HG02763 (cell line): ENCODE data around the gene CALHM4.
A peak's percentile ranks its signal among the peaks of the same experiment; 100 is the strongest.

Experiments used
- ATAC-seq: cut with Tn5 transposase; IDR thresholded peaks from one replicate; pipeline ENCODE4 v1.9.1; 2021; ENCODE audit warnings: mild to moderate bottlenecking, moderate library complexity; ENCODE audit not compliant: unreplicated experiment

Gene CALHM4, protein sequence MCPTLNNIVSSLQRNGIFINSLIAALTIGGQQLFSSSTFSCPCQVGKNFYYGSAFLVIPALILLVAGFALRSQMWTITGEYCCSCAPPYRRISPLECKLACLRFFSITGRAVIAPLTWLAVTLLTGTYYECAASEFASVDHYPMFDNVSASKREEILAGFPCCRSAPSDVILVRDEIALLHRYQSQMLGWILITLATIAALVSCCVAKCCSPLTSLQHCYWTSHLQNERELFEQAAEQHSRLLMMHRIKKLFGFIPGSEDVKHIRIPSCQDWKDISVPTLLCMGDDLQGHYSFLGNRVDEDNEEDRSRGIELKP

GRCh38 chr6:116553451-116553850, at the start of gene CALHM4:
Gene CALHM4 (plus strand): TSS chr6:116553751. CDS start chr6:116553794, 43 bp downstream.
- no peak for ATAC-seq

- ATAC-seq, result no peak
These were observed 46.2 kb upstream of the CALHM4 start for GRCh38 chr6:116507324-116507723.

DNA sequence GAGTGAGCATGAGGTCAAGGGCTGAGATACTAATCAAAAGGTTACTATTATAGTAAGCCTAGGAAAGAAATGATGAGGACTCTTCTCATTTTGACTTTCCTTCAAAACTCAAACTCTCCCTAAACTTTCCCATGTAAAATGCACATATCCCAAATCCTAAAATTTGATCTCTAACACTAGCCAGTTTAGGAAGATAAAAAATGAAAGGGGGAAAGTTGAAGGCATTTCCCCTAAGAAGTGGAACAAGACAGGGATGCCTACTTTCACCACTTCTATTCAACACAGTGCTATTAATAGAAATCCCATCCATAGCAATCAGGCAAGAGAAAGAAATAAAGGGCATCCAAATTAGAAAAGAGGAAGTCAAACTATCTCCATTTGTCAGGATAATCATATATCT, 45.0 kb upstream of the CALHM4 start:
- ATAC-seq, result no peak

- ATAC-seq, result no peak
These were observed 42.0 kb upstream of the CALHM4 start, which contains the start of gene CALHM5 for GRCh38 chr6:116511424-116512110. Gene CALHM5 (plus strand): TSS chr6:116511639. CDS start chr6:116511697, 58 bp downstream.

DNA sequence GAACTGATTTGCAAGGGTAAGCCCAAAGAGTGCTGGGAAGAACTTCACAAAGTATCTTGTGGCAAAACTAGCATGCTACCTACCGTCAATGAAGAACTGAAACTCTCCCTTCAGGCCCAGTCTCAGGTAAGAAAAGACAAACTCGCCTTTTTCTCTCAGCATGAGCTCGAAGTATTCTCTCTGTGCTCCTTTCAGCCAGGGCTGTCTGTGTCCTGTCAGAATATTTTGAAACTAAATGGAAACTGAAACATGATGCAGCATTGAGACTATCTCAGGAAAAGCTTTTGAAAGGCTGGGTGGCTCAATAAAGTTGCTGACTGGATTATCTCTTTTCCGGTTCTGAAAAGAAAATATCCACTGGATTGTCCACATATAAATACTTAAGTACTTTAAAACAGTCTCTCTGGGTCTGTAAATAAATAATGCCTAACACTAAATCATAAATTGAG, 41.4 kb upstream of the CALHM4 start:
- peak; percentile 68 for ATAC-seq

DNA sequence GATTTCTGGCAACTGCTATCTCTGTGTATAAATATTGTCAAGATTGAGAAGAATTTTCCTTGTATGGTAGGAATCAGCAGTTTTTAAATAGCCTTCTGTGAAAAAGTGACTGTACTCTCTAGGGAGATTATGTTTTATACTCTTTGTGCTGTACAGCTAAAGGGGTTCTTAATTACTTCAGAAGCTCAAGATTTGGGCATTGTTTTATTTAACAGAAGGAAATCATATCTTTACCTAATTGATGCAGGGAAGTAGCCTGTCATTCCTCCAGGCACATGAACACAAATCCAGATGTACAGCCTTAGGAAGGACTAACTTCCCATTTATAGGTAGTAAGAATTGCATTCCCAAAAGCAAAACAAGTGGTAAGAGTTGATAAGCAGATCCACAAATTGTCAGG, 40.8 kb upstream of the CALHM4 start:
- no peak for ATAC-seq

DNA sequence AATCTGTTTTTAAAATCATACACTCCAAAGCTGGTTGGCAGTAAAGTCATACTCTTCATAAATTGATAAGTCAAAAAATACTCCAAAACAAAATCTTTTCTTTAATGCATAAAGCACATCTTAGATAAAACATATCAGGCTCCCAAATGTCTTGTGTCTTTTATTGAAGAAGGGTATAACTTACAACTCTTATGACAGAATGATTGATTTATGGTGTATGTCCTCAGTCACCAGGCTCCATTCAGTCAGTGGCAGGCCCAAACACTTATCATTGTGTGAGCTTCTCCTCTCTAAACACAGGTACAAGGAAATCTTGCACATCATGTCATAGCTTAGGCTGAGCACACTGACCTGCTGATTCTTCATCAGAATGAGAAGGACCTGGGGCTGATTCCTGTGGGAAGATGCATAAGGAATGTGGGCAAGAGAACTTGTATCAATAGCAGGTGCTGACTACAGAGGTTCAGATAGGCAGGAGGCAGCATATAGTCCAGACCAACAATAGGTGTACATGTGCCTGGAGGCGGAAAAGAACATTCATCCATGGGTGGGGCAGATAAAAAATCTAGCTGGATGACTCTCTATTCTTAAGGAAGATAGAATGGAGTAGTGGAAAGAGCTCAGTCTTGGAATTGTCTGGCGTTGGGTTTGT, 40.2 kb upstream of the CALHM4 start:
- ATAC-seq, result no peak

DNA sequence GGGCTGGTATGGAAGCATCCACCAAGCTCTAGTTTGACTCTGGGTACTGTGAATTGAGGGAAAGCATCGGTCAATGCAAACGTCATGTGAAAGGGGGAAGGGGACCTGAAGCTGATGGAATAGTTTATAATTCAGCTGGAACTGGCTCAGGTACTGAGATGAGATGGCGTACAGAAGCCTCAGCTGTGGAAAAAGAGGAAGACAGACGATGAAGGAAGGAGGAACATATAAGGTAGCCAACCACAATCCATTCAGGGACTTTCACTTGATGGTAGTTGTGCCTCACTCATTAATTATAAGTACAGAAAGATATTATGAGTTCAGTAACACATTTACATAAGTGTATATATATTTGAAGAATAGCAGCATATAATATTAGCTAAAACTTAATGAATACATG, 39.4 kb upstream of the CALHM4 start:
- no peak for ATAC-seq

DNA sequence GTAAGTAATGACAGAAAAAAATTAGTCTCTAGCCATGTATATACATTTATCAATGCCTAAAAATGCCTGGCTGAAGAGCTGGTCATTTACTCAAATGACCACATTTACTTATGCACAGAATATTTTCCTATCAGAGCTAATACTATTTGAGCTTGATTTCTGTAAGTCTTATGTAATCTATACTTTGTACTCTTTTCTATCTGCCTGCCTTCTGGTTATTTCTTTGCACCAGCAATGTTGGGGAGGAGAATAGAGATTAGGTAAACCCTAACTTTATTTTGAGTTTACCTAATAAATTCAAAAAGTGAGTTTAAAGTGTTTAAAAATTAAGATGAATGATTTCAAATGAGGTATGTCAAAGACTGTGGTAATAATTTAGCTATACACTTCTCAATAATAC, 38.4 kb upstream of the CALHM4 start:
- ATAC-seq, result no peak

DNA sequence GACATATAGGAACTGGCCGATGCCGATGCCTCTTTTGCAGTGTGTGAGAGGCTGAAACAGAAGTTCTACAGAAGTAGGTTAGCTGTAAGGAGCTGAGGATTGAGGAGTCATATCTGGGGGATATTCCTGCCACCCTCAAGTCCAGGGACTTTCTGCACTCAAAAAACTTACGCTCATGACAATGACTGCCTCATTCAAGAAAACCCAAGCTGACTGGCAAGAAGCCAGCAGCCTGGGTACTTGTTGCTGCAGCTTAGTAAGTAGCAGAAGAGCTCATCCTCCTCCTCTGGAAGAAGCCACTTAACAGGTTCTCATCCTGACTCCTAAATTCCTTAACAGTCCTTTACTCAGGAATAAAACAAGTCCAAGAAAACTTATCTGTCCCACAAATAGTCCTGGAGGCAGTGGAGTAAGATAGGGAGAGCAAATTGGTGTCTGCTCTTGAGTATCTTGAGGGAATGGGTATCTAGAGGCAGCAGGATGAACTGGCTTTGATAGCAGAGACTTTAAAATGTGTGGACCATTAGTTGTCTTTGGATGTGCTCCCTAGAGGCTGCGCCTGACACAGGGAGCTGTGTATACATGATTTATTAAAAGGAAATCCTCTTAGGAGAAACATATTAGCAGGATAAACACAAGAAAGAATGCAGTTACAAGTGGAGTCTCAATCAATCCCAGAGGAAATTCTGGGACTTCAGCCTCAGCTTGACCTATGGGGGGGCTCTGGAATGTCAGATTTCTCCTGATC, 34.8 kb upstream of the CALHM4 start:
- no peak for ATAC-seq

GRCh38 chr6:116522896-116523295, 30.7 kb upstream of the CALHM4 start:
- no peak for ATAC-seq

DNA sequence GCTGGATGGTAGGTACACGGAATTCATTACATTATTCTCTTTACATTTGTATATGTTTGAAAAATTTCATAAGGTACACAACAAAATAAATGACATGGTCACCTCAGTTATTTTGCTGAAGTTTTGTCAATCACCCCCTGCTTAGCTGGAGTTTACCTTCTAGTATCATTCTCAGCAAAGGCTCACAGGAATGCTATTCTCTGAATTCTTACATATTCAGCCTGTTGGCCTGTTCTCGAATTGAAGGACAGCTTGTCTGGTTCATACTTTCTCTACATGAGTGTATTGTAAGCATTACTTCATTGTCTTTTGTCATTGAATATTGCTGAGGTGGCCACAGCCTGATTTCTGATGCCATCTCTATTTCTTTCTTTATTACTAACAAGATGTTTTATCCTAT, 29.3 kb upstream of the CALHM4 start:
- no peak for ATAC-seq

DNA sequence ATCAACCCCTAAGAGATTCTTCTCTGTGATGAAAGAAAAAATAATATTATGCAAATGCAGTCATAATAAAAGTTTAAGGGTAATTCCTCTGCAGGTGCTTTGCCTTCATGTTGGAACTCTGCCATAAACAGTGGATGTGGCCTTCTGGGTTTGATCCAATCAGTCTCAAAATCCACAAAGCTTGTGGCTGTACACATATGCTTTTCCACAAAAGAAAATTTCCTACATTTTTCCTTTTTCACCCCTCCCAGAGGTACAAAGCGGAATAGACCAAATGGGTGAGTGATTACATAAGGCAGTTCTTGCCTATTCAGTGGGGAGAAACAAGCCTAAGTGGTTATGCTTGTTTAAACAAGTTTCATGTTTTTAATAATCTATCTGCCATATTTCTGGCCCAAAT, 25.4 kb upstream of the CALHM4 start:
- ATAC-seq, result no peak

- ATAC-seq, result no peak
These were observed 24.8 kb upstream of the CALHM4 start for GRCh38 chr6:116528780-116529179.

GRCh38 chr6:116529466-116530290, 23.9 kb upstream of the CALHM4 start:
- no peak for ATAC-seq

DNA sequence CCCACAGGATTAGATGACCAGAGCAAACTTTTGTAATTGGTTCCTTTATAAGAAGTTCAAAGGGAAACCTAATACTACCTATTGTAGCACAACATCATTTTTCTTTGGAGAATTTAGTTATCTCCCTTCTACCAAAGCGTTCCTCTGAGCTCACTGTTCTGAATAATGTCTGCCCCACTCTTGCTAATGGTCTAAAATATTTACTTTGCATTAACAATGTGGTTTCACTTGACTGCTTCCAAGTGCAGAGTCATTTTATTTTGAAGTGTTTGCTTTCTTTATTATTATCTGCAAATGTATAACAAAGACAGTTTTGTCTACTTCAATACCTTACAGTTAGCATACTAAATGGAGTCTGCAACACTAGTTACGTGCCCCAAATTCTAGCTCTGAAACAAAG, 23.1 kb upstream of the CALHM4 start:
- ATAC-seq, result no peak

DNA sequence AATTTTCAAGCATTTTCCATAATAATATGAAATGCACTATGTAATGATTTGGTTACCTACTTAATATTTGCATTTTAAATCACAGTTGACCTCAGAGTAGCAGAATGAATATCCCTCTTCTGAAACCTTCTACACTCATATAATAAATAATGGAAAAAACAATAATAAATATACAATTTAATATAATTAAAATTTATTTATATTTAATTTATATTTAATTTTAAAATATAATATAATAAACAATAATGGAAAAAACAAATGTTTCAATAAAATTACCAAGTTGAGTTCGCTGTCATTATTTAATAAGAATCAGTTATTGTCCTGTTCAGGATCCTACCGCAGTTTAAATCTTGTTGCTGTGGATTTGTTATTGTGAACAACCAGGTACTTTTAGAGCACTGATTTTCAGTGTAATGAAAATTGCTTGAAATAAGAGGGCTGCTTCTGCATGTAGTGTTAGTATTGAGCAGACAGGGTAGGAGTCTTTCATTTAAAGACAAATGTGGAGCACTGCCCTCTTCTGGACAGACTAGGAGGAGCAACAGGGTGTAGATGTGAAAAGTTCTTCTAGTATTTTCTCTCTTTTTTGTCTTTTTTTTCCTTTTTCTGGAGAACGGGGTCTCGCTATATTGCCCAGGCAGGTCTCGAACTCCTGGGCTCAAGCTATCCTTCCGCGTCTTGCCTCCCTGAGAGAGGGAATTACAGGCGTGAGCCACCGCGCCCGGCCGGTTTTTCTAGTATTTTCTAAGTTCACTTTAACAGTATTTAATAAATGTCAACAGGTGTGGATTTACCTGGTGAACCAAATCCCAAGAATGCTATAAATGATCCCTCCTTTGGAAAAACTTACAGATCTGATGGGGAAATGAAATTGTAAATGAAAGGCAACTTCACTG, 21.6 kb upstream of the CALHM4 start:
- peak; percentile 81 for ATAC-seq

DNA sequence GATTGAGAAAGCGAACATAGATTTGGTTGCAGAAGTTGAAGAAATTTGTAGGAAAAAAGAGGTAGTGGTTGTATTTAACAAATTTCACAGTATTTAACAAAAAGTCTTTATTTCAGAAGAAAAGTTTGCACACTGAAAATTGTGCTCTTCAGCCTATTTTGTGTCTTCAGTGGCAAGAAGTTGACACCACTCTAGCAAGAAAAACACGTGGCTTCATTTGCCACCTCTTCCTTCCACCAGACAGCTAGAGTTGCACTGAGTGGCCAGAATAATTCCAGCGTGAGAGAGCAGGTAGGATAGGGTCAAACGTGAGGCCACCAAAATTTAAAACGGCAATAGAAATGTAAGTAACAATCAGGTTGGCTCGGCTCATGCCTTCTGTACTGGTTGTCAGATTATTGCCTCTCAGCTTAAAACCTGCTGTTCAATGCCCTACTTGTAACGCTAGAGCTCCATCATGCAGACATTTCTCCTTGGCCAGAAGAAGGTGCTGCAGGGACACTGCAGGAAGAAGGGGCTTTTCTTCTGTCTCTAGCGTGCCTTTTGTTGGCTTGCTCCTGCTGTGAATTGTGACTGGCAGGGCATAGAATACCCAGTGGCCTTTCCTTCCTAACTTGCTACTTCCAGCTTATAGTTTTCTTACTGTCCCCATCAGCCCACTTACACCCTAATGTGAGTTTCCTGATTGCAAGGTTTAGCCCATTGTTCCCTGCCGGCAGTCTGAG, 20.2 kb upstream of the CALHM4 start:
- no peak for ATAC-seq

DNA sequence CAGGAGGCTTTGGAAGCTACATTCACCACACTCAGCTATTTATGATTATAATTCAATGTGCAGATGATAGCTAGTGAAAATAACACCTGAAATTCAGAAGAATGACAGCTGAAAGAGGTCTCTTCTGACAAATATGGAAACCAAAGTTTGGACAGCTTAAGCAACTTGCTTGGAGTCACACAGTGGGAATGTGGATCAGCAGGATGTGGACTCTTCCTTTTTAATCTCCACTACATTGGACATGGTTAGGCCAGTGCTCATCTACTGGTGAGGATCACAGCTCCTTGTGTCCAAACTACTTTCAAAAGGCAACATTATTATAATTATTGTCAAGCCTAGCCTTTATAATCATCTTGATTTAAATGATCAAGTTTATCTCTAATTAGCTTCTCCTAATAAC, 18.4 kb upstream of the CALHM4 start:
- ATAC-seq, result no peak
